Left lung (tissue), 10 donors: ENCODE data around the gene TIMM23. TPM values are rescaled to one million over a fixed set of nuclear protein-coding genes. Genes with fewer than 3 reads are reported as not detected.
A peak's percentile ranks its signal among the peaks of the same experiment; 100 is the strongest.
"Not testable (repeated sequence)": the region's sequence is repeated elsewhere in the genome, so short reads cannot be mapped to it uniquely, and the experiment has no call there.

ENCODE experiments used
- ATAC-seq: fragments of 200-7000 bp; cut with Tn5 transposase; one replicate; pipeline ENCODE4 v1.9.1; 2020; ENCODE audit warnings: moderate library complexity
- DNase-seq, 4 donors: peaks; one replicate each; pipeline ENCODE4 v3.0.0-alpha.2; 2013 to 2020
- H3K27ac ChIP-seq, 2 donors: fragments of 200-600 bp; sonication (generic) in 1 of 2; one replicate each; pipeline versions ENCODE4 v1.5.0 to v1.8.0; 2020 to 2021
- H3K27me3 ChIP-seq, 2 donors: fragments of 200-600 bp; sonication (generic) in 1 of 2; one replicate each; pipeline versions ENCODE4 v1.5.0 to v1.8.0; 2020 to 2021
- H3K36me3 ChIP-seq, 2 donors: fragments of 200-600 bp; sonication (generic) in 1 of 2; one replicate each; pipeline versions ENCODE4 v1.5.0 to v1.8.0; 2020 to 2021
- H3K4me1 ChIP-seq, 2 donors: fragments of 200-600 bp; one replicate each; pipeline ENCODE4 v1.8.0; 2021
- H3K4me3 ChIP-seq, 2 donors: fragments of 200-600 bp; sonication (generic) in 1 of 2; one replicate each; pipeline versions ENCODE4 v1.5.0 to v1.8.0; 2020 to 2021; ENCODE audit warnings: mild to moderate bottlenecking in 1 of 2
- H3K9me3 ChIP-seq, 2 donors: fragments of 200-600 bp; sonication (generic) in 1 of 2; one replicate each; pipeline versions ENCODE4 v1.5.0 to v1.8.0; 2020 to 2021
- intact Hi-C, 2 donors: fragments of 100-400 bp; cut with DNase I; formaldehyde crosslinking; loops; one replicate each; pipeline versions ENCODE4 v1.11.2 to v1.14.2; 2022
- polyA plus RNA-seq, 6 donors: library from polyadenylated mRNA; unstranded; fragments of 120-200 nt; gene quantifications; one replicate each; pipeline ENCODE4 v1.2.1, GENCODE V29; 2013; ENCODE audit not compliant: insufficient read length in 6 of 6
- total RNA-seq, 2 donors: library from RNA; stranded (reverse); fragmentation: NEBNext Ultra II Directional; extraction: Animal tissue kit (Norgen Biotek cat#: 25700); gene quantifications; one replicate each; pipeline ENCODE4 v1.2.1, GENCODE V29; 2021
- TF ChIP-seq, protein P1 (sequence below), 2 donors: fragments of 200-600 bp; sonication (generic) in 1 of 2; IDR thresholded peaks; one replicate each; pipeline versions ENCODE4 v1.5.0 to v1.8.0; 2021; ENCODE audit warnings: antibody characterized with exemption in 2 of 2
- donor health status: DM: no; HTN: yes; CAD: no.
- donor health status: DM: no; HTN: no; CAD: no.

TIMM23 gene
- total and polyA plus RNA-seq, 8 donors, result 42.8 to 50.1 (median 45.0) TPM

GRCh38 chr10:45997557-45997956 lies 25.3 kb downstream of the TIMM23 start:
- peaks cover 0 to 51% of the 10 kb centered on the region in 2 donors for H3K36me3 ChIP-seq
- no peak overlapping the region for H3K4me3 ChIP-seq
- intact Hi-C loops, result no loop called here
- no peaks in the 10 kb centered on the region for H3K27me3 ChIP-seq
- no peak for DNase-seq
- ATAC-seq, result no peak
- peaks cover 0 to 3% of the 10 kb centered on the region in 2 donors for H3K4me1 ChIP-seq
- peak overlapping the region in 1 of 2 donors; percentile 41 for H3K27ac ChIP-seq
- H3K9me3 ChIP-seq, result no peaks in the 10 kb centered on the region
- TF ChIP-seq, protein P1, sequence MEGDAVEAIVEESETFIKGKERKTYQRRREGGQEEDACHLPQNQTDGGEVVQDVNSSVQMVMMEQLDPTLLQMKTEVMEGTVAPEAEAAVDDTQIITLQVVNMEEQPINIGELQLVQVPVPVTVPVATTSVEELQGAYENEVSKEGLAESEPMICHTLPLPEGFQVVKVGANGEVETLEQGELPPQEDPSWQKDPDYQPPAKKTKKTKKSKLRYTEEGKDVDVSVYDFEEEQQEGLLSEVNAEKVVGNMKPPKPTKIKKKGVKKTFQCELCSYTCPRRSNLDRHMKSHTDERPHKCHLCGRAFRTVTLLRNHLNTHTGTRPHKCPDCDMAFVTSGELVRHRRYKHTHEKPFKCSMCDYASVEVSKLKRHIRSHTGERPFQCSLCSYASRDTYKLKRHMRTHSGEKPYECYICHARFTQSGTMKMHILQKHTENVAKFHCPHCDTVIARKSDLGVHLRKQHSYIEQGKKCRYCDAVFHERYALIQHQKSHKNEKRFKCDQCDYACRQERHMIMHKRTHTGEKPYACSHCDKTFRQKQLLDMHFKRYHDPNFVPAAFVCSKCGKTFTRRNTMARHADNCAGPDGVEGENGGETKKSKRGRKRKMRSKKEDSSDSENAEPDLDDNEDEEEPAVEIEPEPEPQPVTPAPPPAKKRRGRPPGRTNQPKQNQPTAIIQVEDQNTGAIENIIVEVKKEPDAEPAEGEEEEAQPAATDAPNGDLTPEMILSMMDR (IDR thresholded peaks at IDR 0.05), result no peak

DNA sequence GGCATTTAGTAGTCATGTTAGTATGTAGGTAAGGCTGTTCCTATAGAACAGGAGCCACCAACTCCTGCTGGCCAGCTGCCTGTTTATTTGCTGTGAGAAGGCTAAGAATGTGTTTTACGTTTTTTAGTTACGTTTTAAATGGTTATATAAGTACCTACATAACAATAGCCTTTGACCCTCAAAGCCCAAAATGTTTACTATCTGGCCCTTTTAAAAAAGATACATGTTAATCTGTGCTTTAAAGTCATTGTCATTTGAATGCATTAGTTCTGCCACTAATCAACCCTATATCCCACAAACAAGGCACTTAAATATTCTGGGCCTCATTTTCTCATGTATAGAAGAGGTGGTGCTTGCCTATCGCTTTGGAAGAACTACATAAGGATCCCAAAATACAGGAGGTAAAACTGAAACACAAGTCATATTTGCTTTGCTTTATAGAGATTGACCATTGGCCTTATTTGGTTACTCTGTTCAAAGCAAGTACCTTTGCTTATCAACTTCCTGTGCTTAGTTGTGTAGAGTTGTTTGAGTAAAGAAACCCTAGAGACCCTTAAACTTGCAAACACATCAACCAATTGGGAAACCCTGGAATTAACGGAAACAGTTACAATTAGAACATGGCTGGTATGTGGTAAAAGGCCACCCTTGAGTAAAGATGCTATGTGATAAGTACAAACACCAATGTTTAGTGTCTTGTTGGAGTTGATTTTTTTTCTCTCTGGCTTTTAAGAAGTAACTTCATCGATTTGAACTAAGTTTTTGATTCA lies 25.9 kb downstream of the TIMM23 start:
- peak overlapping the region in 1 of 2 donors; percentile 41 for H3K27ac ChIP-seq
- intact Hi-C loops, result no loop called here
- H3K9me3 ChIP-seq, result no peaks in the 10 kb centered on the region
- DNase-seq, result no peak
- no peak overlapping the region for H3K4me3 ChIP-seq
- H3K4me1 ChIP-seq, result peaks cover 0 to 3% of the 10 kb centered on the region in 2 donors
- peak; percentile 81 for ATAC-seq
- TF ChIP-seq, protein P1 (IDR thresholded peaks at IDR 0.05), result no peak
- H3K36me3 ChIP-seq, result peaks cover 0 to 51% of the 10 kb centered on the region in 2 donors
- no peaks in the 10 kb centered on the region for H3K27me3 ChIP-seq

DNA sequence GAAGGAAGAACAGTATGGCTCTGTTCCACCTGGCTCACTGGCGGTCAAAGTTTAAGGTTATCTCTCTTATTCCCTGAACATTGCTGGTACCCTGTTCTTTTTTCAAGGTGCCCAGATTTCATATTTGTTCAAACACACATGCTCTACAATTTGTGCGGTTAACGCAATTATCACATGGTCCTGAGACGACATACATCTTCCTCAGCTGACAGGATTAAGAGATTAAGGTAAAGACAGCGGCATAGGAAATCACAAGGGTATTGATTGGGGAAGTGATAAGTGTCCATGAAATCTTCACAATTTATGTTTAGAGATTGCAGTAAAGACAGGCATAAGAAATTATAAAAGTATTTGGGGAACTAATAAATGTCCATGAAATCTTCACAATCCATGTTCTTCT lies 27.7 kb downstream of the TIMM23 start:
- H3K27ac ChIP-seq, H3K4me3 ChIP-seq, intact Hi-C loops, H3K27me3 ChIP-seq, H3K9me3 ChIP-seq, ATAC-seq, DNase-seq, H3K4me1 ChIP-seq: not testable (repeated sequence)
- H3K36me3 ChIP-seq, result peaks cover 0 to 60% of the 10 kb centered on the region in 2 donors

DNA sequence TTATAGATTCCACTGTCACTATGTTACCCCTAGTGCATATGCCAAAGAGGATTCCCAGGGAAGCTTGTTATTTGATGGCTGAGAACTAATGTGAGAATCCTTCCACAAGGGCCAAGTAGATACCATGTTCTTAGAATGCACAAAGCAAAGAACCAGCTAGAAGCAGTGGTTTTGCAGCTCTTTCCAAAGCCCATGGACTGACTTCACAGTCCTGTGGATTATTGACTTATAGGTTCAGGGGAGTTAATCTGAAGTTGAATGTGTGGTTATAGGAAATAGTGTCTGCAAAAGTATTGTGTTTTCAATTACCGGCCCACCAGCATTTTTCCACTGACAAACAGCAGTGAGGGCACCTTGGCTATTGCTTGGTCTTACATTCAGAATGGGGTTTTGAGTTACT lies 28.2 kb downstream of the TIMM23 start:
- intact Hi-C loops, result no loop called here
- Histone ChIP-seq H3K27ac (no peak overlapping the region), H3K4me1 (peaks cover 0 to 3% of the 10 kb centered on the region in 2 donors), H3K36me3 (peaks cover 0 to 66% of the 10 kb centered on the region in 2 donors), H3K4me3 (no peak overlapping the region), H3K27me3 (no peaks in the 10 kb centered on the region), H3K9me3 (no peaks in the 10 kb centered on the region)
- TF ChIP-seq, protein P1 (IDR thresholded peaks at IDR 0.05), result no peak
- DNase-seq, result no peak
- no peak for ATAC-seq

DNA sequence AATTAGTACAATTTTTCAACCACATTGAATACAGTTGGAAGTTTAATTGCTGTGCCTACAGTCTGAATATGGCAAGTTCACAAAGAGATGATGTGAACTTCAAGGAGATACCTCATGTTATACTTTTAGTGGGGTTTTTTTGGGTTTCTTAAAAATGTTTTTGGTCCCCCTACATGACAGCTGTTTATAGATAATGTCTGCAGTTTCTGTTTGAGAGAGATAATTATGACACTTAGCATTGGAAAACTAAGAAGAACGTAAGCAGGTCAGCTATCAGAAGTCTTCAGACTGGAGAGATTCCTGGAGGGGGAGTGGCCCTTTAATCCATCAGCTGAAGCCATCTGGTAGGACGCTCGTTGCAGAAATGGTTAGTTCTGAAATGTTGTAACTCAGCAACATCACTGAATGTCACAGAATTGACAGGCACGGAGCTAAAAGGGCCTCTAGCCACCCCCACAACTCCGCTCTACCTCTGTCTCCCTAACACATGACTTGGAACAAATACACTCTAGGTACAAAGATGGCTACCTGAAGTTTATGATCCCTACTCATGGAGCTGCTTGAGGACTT lies 29.0 kb downstream of the TIMM23 start:
- Histone ChIP-seq H3K9me3 (no peaks in the 10 kb centered on the region), H3K27ac (no peak overlapping the region), H3K4me1 (peaks cover 0 to 3% of the 10 kb centered on the region in 2 donors), H3K4me3 (no peak overlapping the region), H3K36me3 (peaks cover 0 to 73% of the 10 kb centered on the region in 2 donors), H3K27me3 (no peaks in the 10 kb centered on the region)
- TF ChIP-seq, protein P1 (IDR thresholded peaks at IDR 0.05), result no peak
- intact Hi-C loops, result no loop called here
- DNase-seq (no peak), ATAC-seq (no peak)

GRCh38 chr10:46002189-46002687 lies 29.9 kb downstream of the TIMM23 start:
- DNase-seq, ATAC-seq, H3K27me3 ChIP-seq, H3K4me1 ChIP-seq, H3K4me3 ChIP-seq, H3K9me3 ChIP-seq, H3K27ac ChIP-seq, intact Hi-C loops: not testable (repeated sequence)
- peaks cover 0 to 83% of the 10 kb centered on the region in 2 donors for H3K36me3 ChIP-seq
